Epithelial cell of esophagus (primary cell): ENCODE measurements around the gene TMEM95.

Experiments
- DNase-seq: peaks from one replicate; pipeline ENCODE4 v3.0.0; 2010; ENCODE audit warnings: low read depth
- H3K4me3 ChIP-seq: 2 replicates; pipeline ENCODE4 v1.5.1; 2011; ENCODE audit warnings: mild to moderate bottlenecking, low read length, control low read depth
- CTCF ChIP-seq: IDR thresholded peaks from 2 replicates; pipeline ENCODE4 v1.5.1; 2011; ENCODE audit warnings: low read depth, mild to moderate bottlenecking, low read length, control low read depth, inconsistent platforms; ENCODE audit not compliant: insufficient read depth; ENCODE audit errors: missing control alignments

The TMEM95 gene

GRCh38 chr17:7405350-7406234, 50.6 kb downstream of the TMEM95 start:
- no peak for DNase-seq
- TF ChIP-seq CTCF = no peak
- peak overlapping the region; percentile 76 for H3K4me3 ChIP-seq

- no peak for DNase-seq
- no peak for TF ChIP-seq CTCF
- no peak overlapping the region for H3K4me3 ChIP-seq
Measured at GRCh38 chr17:7406235-7406825, 51.4 kb downstream of the TMEM95 start.
